OCI-LY1 (cell line): Measurements from ENCODE around the gene SERPINA9.

Experiments
- H2AFZ ChIP-seq: fragments of 200-600 bp; sonication (generic), shearing (Covaris generic); 2 replicates; pipeline ENCODE4 v1.6.0; 2014; ENCODE audit warnings: antibody characterized with exemption, mild to moderate bottlenecking, low read length
- H3F3A ChIP-seq: fragments of 200-600 bp; sonication (generic), shearing (Covaris generic); 2 replicates; pipeline ENCODE4 v1.6.0; 2014; ENCODE audit warnings: mild to moderate bottlenecking, antibody characterized with exemption, low read length, moderate library complexity; ENCODE audit not compliant: insufficient read depth
- H3K27ac ChIP-seq: fragments of 200-600 bp; sonication (generic); 2 replicates; pipeline ENCODE4 v1.5.1; 2014; ENCODE audit warnings: low read length, mixed run types, mild to moderate bottlenecking, low read depth; ENCODE audit not compliant: poor library complexity, severe bottlenecking
- H3K27me3 ChIP-seq: fragments of 200-600 bp; sonication (generic); 2 replicates; pipeline ENCODE4 v1.6.0; 2014; ENCODE audit warnings: antibody characterized with exemption, mild to moderate bottlenecking, low read length, moderate library complexity; ENCODE audit not compliant: insufficient read depth
- H3K36me3 ChIP-seq: fragments of 200-600 bp; sonication (generic); 2 replicates; pipeline ENCODE4 v1.6.1; 2014; ENCODE audit warnings: mild to moderate bottlenecking, antibody characterized with exemption, low read length, moderate library complexity, mixed read lengths; ENCODE audit not compliant: insufficient read depth
- H3K4me1 ChIP-seq: fragments of 200-600 bp; sonication (generic); 2 replicates; pipeline ENCODE4 v1.5.1; 2014; ENCODE audit warnings: mild to moderate bottlenecking, low read length, moderate library complexity; ENCODE audit not compliant: insufficient read depth, severe bottlenecking
- H3K4me2 ChIP-seq: fragments of 200-600 bp; sonication (generic), shearing (Covaris generic); 2 replicates; pipeline ENCODE4 v1.6.1; 2014; ENCODE audit warnings: low read length
- H3K4me3 ChIP-seq: fragments of 200-600 bp; sonication (generic); 2 replicates; pipeline ENCODE4 v1.5.1; 2014; ENCODE audit warnings: low read length, low read depth, mild to moderate bottlenecking, mixed read lengths; ENCODE audit not compliant: poor library complexity, severe bottlenecking
- H3K79me2 ChIP-seq: fragments of 200-600 bp; shearing (Covaris generic); 2 replicates; pipeline ENCODE4 v1.6.1; 2016; ENCODE audit warnings: mixed run types, low read length, mixed read lengths; ENCODE audit not compliant: insufficient read depth
- H3K9ac ChIP-seq: fragments of 200-600 bp; sonication (generic), shearing (Covaris generic); 2 replicates; pipeline ENCODE4 v1.6.1; 2014; ENCODE audit warnings: mild to moderate bottlenecking, low read length, mixed read lengths
- H3K9me2 ChIP-seq: fragments of 200-600 bp; sonication (generic), shearing (Covaris generic); 2 replicates; pipeline ENCODE4 v1.6.1; 2014; ENCODE audit warnings: low read depth, mild to moderate bottlenecking, low read length, mixed read lengths
- H3K9me3 ChIP-seq: fragments of 200-600 bp; shearing (Covaris generic); 2 replicates; pipeline ENCODE4 v1.6.1; 2014; ENCODE audit warnings: low read length, mixed read lengths
- H4K20me1 ChIP-seq: fragments of 200-600 bp; sonication (generic), shearing (Covaris generic); 2 replicates; pipeline ENCODE4 v1.6.0; 2016; ENCODE audit warnings: mild to moderate bottlenecking, low read length; ENCODE audit not compliant: insufficient read depth
- EZH2 ChIP-seq: fragments of 200-600 bp; sonication (generic), shearing (Covaris generic); IDR thresholded peaks from 2 replicates; pipeline ENCODE4 v1.8.0; 2017; ENCODE audit warnings: borderline replicate concordance, mixed run types, mild to moderate bottlenecking, antibody characterized with exemption, low read length, moderate library complexity, mixed read lengths
- TF ChIP-seq, protein P1 (sequence below): fragments of 200-600 bp; sonication (generic), shearing (Covaris generic); IDR thresholded peaks from 2 replicates; pipeline ENCODE4 v1.5.1; 2017; ENCODE audit warnings: mild to moderate bottlenecking, antibody characterized with exemption, low read length, moderate library complexity, mixed read lengths

SERPINA9 gene

DNA sequence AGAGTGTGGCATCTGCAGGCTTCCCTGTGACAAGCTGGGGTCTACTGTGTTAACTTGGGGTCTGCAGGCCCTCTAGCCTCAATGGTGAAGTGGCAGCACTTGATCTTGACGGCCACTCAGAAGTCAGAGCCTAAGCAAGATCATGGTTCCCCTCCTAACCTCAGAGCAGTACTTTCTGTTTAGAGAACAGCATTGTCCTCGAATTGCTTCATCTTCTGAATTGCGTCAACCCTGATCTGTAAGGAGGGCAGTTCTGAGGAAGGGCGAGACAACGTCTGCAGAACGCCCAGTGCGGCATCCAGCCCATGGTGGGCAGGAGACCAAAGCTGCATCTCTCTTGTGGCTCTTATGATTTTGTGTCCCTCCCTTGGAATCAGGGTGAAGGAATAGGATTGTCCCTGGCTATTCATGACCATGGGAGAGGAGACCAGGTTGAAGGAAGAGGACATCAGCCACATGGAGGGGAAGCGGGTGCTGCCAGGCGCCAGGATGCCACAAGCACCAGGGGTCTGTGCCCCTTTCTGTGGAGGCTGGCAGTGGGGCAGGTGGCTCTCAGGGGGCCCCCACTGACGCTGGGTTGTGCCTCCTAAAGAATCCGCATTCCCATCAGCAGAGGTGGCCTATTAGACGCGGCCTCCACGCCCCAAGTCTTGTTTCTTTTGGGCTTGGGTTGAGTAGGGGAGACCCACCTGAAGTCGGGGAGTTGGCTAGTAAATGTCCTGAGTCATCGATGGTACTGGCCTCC, 2.2 kb downstream of the SERPINA9 start:
- H3K9ac ChIP-seq: no peak overlapping the region
- no peaks in the 10 kb centered on the region for H3K36me3 ChIP-seq
- H4K20me1 ChIP-seq: no peaks in the 10 kb centered on the region
- no peak overlapping the region for H3K27ac ChIP-seq
- H3K9me2 ChIP-seq: no peaks in the 10 kb centered on the region
- TF ChIP-seq EZH2: no peak
- TF ChIP-seq, protein P1, sequence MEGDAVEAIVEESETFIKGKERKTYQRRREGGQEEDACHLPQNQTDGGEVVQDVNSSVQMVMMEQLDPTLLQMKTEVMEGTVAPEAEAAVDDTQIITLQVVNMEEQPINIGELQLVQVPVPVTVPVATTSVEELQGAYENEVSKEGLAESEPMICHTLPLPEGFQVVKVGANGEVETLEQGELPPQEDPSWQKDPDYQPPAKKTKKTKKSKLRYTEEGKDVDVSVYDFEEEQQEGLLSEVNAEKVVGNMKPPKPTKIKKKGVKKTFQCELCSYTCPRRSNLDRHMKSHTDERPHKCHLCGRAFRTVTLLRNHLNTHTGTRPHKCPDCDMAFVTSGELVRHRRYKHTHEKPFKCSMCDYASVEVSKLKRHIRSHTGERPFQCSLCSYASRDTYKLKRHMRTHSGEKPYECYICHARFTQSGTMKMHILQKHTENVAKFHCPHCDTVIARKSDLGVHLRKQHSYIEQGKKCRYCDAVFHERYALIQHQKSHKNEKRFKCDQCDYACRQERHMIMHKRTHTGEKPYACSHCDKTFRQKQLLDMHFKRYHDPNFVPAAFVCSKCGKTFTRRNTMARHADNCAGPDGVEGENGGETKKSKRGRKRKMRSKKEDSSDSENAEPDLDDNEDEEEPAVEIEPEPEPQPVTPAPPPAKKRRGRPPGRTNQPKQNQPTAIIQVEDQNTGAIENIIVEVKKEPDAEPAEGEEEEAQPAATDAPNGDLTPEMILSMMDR: no peak
- no peaks in the 10 kb centered on the region for H3K79me2 ChIP-seq
- no peak overlapping the region for H3K4me3 ChIP-seq
- H3K27me3 ChIP-seq: no peaks in the 10 kb centered on the region; the same call in 1 of the 2 replicates
- no peak overlapping the region for H3K4me2 ChIP-seq
- H3K9me3 ChIP-seq: 0 out of 2 replicates have a peak, but pooled peaks cover 3% of the 10 kb centered on the region
- H3K4me1 ChIP-seq: peaks cover 4% of the 10 kb centered on the region
- no peaks in the 10 kb centered on the region for H3F3A ChIP-seq
- no peak overlapping the region for H2AFZ ChIP-seq

DNA sequence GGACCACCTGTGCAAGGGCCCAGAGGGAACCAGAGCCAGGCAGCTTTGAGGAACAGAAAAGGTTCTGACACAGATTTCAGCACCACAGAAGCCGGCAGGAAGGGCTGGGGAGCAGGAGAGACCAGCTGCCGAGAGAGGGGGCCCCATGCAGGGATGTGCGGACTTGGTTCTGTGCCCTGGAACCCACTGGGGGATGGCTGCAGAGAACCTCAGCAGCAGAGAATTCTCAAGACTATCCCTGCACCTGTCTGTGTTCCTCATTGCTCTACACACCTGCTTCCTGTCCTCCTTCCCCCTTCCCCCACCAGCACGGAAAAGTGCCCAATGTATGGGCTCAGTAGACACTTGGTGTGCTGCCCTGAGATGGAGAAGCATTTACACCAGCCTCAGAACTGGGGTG, 3.2 kb downstream of the SERPINA9 start:
- Histone ChIP-seq H3K4me1 (peaks cover 4% of the 10 kb centered on the region), H3K79me2 (no peaks in the 10 kb centered on the region)

DNA sequence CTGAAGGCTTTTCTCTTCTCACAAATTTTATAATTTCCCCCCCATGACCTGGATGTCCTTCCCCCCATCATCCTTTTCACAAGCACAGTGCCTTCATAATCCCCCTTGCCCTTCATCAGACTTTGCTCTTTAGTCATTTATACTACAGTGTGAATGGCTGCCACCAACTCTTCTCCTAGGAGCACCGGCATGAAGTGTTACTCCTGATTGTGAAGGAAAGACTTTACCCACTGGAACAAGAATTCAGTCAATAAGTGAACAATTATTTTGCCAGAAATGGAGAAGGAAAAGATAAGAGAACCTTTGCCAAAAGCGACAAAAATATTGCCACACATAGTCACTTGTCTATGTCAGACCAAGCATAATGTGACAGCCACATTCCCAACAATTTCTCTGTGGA, 5.0 kb downstream of the SERPINA9 start:
- peaks cover under 1% of the 10 kb centered on the region for H3K4me1 ChIP-seq
- H3K9me2 ChIP-seq: no peaks in the 10 kb centered on the region
- no peaks in the 10 kb centered on the region; the same call in 1 of the 2 replicates for H3K27me3 ChIP-seq
- H4K20me1 ChIP-seq: no peaks in the 10 kb centered on the region
- no peak overlapping the region for H3K9ac ChIP-seq
- no peaks in the 10 kb centered on the region for H3K9me3 ChIP-seq
- no peak overlapping the region for H3K4me3 ChIP-seq
- H3K4me2 ChIP-seq: no peak overlapping the region
- no peaks in the 10 kb centered on the region for H3K79me2 ChIP-seq
- TF ChIP-seq, protein P1: no peak
- no peak for TF ChIP-seq EZH2
- no peak overlapping the region for H2AFZ ChIP-seq
- H3K27ac ChIP-seq: no peak overlapping the region
- H3K36me3 ChIP-seq: no peaks in the 10 kb centered on the region
- H3F3A ChIP-seq: no peaks in the 10 kb centered on the region

More for the DNA sequence above, 3.2 kb downstream of the SERPINA9 start:
- Histone ChIP-seq H3K9me3 (no peaks in the 10 kb centered on the region), H2AFZ (no peak overlapping the region), H3F3A (no peaks in the 10 kb centered on the region), H3K36me3 (no peaks in the 10 kb centered on the region), H3K27ac (no peak overlapping the region), H3K27me3 (no peaks in the 10 kb centered on the region; the same call in 1 of the 2 replicates), H3K9ac (no peak overlapping the region), H3K4me3 (no peak overlapping the region), H3K4me2 (no peak overlapping the region), H3K9me2 (no peaks in the 10 kb centered on the region), H4K20me1 (no peaks in the 10 kb centered on the region)
- TF ChIP-seq EZH2: no peak
